GM18508 (cell line): ENCODE data around the gene MAPKAPK5.
"Not testable (repeated sequence)": the region's sequence is repeated elsewhere in the genome, so short reads cannot be mapped to it uniquely, and the experiment has no call there.

Source experiments
- ATAC-seq: cut with Tn5 transposase; IDR thresholded peaks from one replicate; pipeline ENCODE4 v1.9.1; 2021; ENCODE audit warnings: moderate number of reproducible peaks; ENCODE audit not compliant: insufficient read depth, unreplicated experiment

MAPKAPK5 gene

GRCh38 chr12:111841750-111842555, at the start of gene MAPKAPK5:
TSS of gene MAPKAPK5 (plus strand) at chr12:111842228. CDS start at chr12:111842734, 506 bp downstream.
- peak; percentile 42 for ATAC-seq

DNA sequence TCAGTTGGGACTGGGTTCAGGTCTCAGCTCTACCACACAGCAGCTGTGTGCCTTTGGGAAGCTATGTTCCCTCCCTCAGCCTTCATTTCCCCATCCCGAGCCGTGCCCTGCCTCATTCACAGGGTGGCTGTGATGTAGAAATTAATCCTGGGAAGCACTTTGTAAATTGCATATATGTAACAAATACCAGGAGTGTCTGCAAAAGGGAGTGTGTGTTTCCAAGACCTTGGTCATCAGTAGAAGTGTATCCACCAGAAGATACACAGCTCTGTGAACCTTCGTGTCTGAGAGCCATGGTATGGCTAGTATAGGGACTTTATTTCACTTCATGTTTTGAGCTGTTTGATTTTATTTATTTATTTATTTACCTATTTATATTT, 49.2 kb upstream of the MAPKAPK5 start:
- no peak for ATAC-seq

DNA sequence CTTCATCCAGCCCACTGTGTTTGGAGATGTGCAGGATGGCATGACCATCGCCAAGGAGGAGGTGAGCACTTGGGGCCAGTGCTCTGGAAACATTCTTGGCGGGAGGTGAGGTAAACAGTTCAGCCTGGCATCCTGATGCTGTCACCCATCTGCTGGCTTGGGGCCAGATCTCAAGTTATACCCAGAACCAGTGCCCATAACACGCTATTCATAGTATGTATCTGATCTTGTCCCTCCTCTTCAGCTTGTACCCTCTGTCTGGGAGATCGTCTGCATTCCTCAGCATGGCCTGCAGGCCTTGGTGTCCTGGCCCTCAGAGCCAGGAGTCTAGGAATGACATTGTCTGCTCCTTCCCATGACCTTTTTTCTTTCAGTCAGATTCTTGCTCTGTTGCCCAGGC, 43.8 kb upstream of the MAPKAPK5 start:
- no peak for ATAC-seq

DNA sequence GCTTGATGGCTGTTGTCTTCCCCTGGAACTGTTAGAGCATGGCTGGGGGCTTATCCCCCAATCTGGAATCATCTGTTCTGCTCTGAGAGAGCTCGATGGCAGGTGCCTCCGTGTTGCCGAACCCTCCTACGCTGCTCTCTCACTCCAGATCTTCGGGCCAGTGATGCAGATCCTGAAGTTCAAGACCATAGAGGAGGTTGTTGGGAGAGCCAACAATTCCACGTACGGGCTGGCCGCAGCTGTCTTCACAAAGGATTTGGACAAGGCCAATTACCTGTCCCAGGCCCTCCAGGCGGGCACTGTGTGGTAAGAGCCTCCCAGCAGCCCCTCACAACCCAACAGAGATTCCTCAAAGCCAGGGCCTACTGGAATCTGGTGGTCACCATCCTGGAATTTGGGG, 42.3 kb upstream of the MAPKAPK5 start:
- ATAC-seq: no peak

GRCh38 chr12:111803038-111803626, 38.9 kb upstream of the MAPKAPK5 start:
- no peak for ATAC-seq

GRCh38 chr12:111803851-111804250, 38.2 kb upstream of the MAPKAPK5 start:
- ATAC-seq: no peak

DNA sequence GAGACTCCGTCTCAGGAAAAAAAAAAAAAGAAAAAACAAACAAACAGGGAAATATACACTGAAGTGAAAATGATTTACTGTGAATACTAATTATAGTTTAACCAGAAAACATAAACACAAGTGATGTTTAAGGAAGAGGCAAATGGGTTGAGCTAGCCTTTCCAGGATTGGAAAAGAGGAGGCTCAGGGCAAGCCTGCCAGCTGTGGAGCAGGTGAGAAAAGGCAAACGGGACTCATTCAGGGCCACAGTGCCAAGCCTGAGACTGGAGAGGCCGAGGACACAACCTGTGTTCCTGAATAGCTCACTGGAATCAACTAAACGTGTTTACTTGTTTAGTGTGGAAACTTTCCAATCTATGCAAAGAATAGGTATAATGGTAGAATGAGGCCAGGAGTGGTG, 35.7 kb upstream of the MAPKAPK5 start:
- ATAC-seq: no peak

DNA sequence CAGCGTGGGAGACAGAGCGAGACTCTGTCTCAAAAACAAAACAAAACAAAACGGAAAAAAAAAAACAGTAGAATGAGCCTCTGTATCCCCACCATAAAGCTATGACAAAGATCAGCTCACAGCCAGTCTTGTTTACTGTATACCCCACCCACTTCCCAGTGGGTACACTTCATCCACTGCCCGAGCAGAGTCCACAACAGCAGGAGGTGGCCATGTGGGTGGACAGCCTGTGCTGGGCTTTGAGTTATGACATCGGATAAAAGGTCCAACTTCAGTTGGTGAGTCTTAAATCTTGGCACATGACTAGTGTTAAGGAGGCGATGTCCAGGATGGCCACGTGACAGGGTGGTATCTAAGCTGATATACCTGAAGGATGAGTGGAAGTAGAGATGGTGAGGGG, 34.8 kb upstream of the MAPKAPK5 start:
- ATAC-seq: no peak

DNA sequence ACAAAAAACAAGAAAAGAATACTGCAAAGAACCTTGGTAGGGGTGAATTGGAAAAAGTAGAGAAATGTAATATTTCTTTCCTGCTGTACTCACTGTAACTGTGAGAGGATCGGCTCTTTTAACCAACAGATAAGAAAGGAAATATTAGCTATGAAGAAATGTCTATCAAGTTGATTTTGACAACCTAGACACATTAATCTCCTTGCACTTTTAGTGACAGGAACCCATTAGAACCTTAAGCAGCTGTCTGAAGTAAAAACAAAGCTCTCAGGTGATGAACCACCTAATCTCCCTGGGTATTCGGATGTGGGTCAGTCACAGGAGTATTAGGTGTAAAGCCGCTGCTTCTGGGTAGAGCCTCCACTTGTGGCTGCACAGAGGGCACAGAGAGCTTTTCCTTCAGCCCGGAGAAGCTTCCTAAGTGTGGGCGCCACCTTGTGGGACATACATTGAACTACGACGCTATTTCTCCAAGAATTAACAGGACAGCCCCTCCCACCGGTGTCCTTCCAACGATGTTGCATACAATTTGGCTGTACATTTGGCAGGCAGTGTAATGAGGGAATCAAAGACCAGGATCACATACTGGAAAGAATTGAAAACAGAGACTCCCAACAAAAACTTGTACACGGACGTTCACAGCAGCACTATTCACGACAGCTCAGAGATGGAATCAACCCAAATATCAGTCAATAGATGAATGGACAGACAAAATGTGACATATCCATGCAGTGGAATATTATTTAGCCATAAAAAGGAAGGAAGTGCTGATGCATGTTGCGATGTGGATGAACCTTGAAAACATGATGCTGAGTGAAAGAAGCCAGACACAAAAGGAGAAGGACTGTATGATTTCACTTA, 28.9 kb upstream of the MAPKAPK5 start:
- no peak for ATAC-seq

GRCh38 chr12:111816065-111816615, 25.9 kb upstream of the MAPKAPK5 start:
- ATAC-seq: no peak

- ATAC-seq: not testable (repeated sequence)
These were observed 25.1 kb upstream of the MAPKAPK5 start for GRCh38 chr12:111816898-111817297.

GRCh38 chr12:111818340-111818739, 23.7 kb upstream of the MAPKAPK5 start:
- no peak for ATAC-seq

DNA sequence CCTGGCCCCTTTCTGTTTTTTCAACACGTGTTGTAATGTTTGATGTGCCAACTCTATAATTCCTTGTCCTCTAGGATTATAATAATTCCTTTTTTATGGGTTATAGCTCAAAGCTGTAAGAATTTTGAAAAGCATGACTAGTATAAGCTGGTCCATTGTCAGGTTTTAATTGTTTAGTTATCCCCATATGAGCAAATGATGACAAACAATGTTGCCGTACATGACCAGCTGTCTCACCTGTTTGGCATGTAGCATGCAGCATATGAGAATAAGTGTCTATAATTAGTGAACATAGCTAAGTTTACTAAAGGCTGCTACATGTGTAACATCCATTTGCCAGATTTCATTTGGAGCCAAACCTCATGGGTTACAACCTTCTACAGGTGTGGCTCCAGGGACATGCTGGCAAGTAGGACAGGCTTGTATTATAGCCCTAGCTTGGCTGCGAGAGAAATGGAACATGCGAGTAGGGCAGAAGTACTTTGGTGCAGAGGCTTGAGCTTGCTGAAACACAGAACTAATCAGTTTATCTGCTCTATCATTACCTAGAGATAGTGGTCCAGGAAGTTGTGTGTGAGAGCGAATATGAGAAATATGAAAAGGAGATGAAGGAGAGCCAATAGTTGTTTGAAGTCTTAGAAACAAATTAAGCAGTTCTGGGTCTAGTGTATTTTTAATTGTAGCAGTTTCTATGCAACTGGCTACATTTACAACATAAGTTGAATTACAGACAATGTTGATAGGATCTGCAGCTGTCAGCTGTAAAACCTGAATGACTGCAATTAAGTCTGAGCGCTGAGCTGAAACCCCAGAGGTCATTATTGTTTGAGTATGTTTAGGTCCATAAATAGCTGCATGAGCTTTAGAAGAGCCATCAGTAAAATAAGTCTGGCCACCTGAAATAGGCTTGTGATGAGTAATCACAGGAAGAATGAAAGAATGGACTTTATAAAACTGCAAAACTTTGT, 22.6 kb upstream of the MAPKAPK5 start:
- no peak for ATAC-seq

GRCh38 chr12:111820828-111821227, 21.2 kb upstream of the MAPKAPK5 start:
- ATAC-seq: not testable (repeated sequence)

GRCh38 chr12:111822886-111823285, 19.1 kb upstream of the MAPKAPK5 start:
- ATAC-seq: no peak

GRCh38 chr12:111823891-111824290, 18.1 kb upstream of the MAPKAPK5 start:
- no peak for ATAC-seq

GRCh38 chr12:111824312-111824711, 17.7 kb upstream of the MAPKAPK5 start:
- not testable (repeated sequence) for ATAC-seq

GRCh38 chr12:111825509-111825908, 16.5 kb upstream of the MAPKAPK5 start:
- no peak for ATAC-seq

- no peak for ATAC-seq
These were observed 15.7 kb upstream of the MAPKAPK5 start for GRCh38 chr12:111826316-111826715.

DNA sequence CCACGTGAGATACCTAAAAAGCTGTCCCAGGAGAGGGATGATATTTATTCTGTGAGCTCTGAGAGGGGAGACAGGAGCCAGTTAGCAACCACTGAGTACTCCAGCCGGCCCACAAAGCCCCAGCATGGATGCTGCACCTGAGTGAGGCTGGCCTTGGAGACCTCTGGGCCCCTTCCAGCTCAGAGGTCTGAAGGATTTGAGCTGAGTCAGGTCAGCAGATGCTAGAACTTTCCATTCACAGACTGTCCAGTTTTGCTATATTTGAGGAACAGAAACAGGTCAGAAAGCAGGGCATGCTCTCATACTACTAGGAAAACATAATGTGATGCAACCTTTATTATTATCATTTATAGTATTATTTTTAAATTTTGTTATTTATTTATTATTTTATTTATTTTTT, 15.0 kb upstream of the MAPKAPK5 start:
- ATAC-seq: no peak
